ENCODE results near the gene TBC1D22A. TPM values are rescaled to one million over a fixed set of nuclear protein-coding genes. Genes with fewer than 3 reads are reported as not detected.

TBC1D22A gene
- polyA plus RNA-seq, 1 experiment: 19.8 TPM

GRCh38 chr22:47005506-47006408 lies 243.3 kb downstream of the TBC1D22A start:
- no peaks in the 10 kb centered on the region; the same call in 1 of the 2 replicates for H3K9me3 ChIP-seq (ENCODE audit: control insufficient read depth, insufficient read depth, low read length)
- H3K4me3 ChIP-seq (ENCODE audit: low read depth, low read length): no peak overlapping the region
- H3K27ac ChIP-seq (ENCODE audit: low read depth, low read length): no peak overlapping the region
- no peak for DNase-seq (ENCODE audit: low read depth, low spot score)
- no peak for TF ChIP-seq CTCF (IDR thresholded peaks at IDR 0.05; ENCODE audit: low read depth, low read length)
- POLR2A ChIA-PET: no interaction called here
- CTCF ChIA-PET: interaction anchor here (1.2 kb wide), 1 partner anchor 9 kb away, joined by 3 read pairs; no protein-coding TSS in a partner anchor
- H3K27me3 ChIP-seq (ENCODE audit: control insufficient read depth, insufficient read depth, low read length): no peaks in the 10 kb centered on the region

- no peak for TF ChIP-seq CTCF (IDR thresholded peaks at IDR 0.05; ENCODE audit: low read depth, low read length)
- no peaks in the 10 kb centered on the region; the same call in 1 of the 2 replicates for H3K9me3 ChIP-seq (ENCODE audit: control insufficient read depth, insufficient read depth, low read length)
- ChIA-PET POLR2A (no interaction called here), CTCF (interaction anchor here (1.2 kb wide), 1 partner anchor 10 kb away, joined by 3 read pairs; no protein-coding TSS in a partner anchor)
- no peaks in the 10 kb centered on the region for H3K27me3 ChIP-seq (ENCODE audit: control insufficient read depth, insufficient read depth, low read length)
- H3K27ac ChIP-seq (ENCODE audit: low read depth, low read length): no peak overlapping the region
- no peak overlapping the region for H3K4me3 ChIP-seq (ENCODE audit: low read depth, low read length)
- DNase-seq (ENCODE audit: low read depth, low spot score): no peak
Measured at GRCh38 chr22:47006433-47006832, 244.0 kb downstream of the TBC1D22A start.

- Histone ChIP-seq H3K9me3 (ENCODE audit: control insufficient read depth, insufficient read depth, low read length) (no peaks in the 10 kb centered on the region; the same call in 1 of the 2 replicates), H3K27ac (ENCODE audit: low read depth, low read length) (no peak overlapping the region), H3K4me3 (ENCODE audit: low read depth, low read length) (no peak overlapping the region), H3K27me3 (ENCODE audit: control insufficient read depth, insufficient read depth, low read length) (no peaks in the 10 kb centered on the region)
- ChIA-PET POLR2A (no interaction called here), CTCF (interaction anchor here (1.2 kb wide), 1 partner anchor 10 kb away, joined by 3 read pairs; no protein-coding TSS in a partner anchor)
- TF ChIP-seq CTCF (IDR thresholded peaks at IDR 0.05; ENCODE audit: low read depth, low read length): no peak
- DNase-seq (ENCODE audit: low read depth, low spot score): no peak
Measured at GRCh38 chr22:47006869-47007268, 244.4 kb downstream of the TBC1D22A start.

DNA sequence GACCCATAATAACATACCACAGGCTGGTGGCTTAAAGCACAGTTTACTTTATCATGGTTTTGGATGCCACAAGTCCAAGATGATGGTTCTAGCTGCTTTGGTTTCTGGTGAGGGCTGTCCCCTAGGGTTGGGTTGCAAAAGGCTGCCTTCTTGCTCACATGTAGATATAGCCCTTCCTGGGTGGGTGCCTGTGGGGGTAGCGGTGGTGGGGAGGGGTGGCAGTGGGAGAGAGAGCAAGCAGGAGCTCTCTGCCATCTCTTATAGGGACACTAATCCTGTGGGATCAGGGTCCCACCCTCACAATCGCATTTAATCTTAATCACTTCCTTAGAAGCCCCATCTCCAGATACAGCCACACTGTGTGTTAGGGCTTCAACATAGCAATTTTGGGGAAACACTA lies 245.0 kb downstream of the TBC1D22A start:
- ChIA-PET POLR2A (no interaction called here), CTCF (interaction anchor here (1.0 kb wide), 1 partner anchor 204 kb away, joined by 3 read pairs; no protein-coding TSS in a partner anchor)
- DNase-seq (ENCODE audit: low read depth, low spot score): no peak

More for the DNA sequence above, 245.0 kb downstream of the TBC1D22A start:
- no peak overlapping the region for H3K27ac ChIP-seq (ENCODE audit: low read depth, low read length)
- no peaks in the 10 kb centered on the region; the same call in 1 of the 2 replicates for H3K9me3 ChIP-seq (ENCODE audit: control insufficient read depth, insufficient read depth, low read length)
- TF ChIP-seq CTCF (IDR thresholded peaks at IDR 0.05; ENCODE audit: low read depth, low read length): no peak
- no peaks in the 10 kb centered on the region for H3K27me3 ChIP-seq (ENCODE audit: control insufficient read depth, insufficient read depth, low read length)
- H3K4me3 ChIP-seq (ENCODE audit: low read depth, low read length): no peak overlapping the region

All from AG04450 (cell line).